Effector CD4-positive, alpha-beta T cell (primary cell): ENCODE results near the gene INPP5A.

ENCODE experiments used
- DNase-seq: peaks from one replicate; pipeline ENCODE4 v3.0.0-alpha.2; 2020

The INPP5A gene

GRCh38 chr10:132519382-132520176 is 18.0 kb upstream of the INPP5A start:
- DNase-seq: no peak

DNA sequence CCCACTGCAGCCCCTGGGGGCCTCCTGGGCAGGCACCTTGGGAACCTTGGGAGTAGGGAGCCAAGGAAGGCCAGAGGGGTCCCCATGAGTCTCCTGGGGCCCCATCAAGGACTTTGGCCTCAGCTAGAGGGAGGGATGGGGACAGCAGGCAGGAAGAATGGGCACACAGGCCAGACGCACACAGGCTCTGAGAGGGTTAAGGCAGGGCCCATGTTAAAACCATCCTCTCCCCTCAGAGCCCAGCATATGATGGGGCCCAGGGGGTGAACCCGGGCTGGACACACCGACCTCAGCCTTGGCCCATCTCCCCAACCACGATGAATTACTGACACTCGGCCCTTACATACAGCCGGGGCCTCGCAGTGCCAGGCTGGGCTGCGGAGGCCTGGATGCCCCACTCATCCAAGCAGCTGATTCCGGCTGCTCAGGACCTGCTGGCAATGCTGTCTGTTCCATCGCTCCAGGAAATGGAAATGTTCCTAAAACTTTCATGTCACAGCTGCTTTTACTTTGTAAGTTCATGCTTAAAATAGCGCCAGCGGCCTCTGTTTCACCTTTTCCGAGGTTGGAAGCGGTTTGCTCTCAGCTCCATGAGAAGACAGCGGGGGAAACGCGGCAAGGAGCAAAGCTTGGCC is 17.3 kb upstream of the INPP5A start:
- no peak for DNase-seq

- DNase-seq: no peak
Measured at GRCh38 chr10:132521041-132521465, 16.5 kb upstream of the INPP5A start.

DNA sequence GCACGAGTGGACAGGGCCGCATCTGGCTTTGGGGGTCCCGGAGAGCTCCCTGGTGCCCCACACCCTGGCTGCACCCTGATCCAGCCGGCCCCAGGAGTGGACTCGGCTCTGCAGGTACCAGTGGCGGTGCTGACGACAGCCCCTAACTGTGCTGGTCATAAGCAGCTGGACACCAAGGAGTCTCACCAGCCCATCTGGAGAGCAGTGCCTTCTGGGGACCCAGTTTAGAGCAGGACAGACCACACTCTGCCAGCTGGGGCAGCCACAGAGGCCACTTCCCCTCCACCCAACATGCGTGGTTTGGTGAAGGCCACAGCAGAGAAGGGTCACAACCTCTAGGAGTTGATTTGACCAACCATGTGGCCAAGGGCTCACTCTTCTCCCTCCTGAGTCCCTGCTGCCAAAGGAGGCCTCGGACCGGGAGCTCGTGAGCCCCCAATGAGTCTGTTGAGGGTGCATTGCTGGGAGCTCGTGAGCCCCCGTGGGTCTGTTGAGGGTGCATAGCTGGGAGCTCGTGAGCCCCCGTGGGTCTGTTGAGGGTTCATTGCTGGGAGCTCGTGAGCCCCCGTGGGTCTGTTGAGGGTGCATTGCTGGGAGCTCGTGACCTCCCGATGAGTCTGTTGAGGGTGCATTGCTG is 16.0 kb upstream of the INPP5A start:
- DNase-seq: no peak

DNA sequence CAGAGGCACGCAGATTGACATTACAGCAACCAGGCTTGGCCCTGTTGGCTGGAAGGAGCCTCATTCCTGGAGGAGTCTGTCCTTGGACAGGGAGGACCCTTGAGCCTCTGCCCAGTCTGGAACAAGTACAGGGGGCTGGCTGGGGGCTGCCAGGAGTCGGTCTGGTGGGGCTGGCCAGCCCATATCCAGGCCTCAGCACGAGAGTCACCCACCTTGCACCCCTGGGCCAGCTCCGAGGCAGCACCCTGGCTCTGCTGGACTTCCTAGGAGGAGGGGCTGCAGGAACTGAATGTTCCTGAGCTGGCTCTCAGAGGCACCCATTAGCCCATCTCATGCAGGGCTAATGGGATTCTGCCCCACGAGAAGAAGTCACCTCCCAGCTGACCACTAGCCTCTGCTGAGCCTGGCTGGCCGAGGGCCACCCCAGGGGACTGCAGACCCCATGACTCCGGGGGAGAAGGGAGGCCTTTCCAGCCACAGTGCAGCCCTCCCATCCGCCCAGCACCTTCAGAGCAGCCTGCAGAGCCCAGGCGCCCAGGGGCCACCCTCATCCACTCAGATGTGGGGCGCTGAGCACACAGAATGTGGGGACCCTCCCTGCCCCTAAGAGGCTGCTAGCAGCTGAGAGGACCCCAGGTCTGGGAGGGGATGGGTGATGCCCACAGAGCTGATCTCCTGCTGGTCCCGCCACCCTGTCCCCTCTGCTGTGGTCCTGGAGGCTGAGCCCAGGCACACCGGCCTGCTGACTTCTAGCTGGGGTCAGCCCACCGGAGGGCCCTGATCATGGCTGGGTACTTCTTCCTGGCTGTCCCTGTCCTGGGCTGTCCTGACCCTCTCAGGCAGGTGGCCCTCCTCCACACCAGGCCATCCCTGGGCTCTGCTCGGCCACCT is 14.8 kb upstream of the INPP5A start:
- DNase-seq: no peak

DNA sequence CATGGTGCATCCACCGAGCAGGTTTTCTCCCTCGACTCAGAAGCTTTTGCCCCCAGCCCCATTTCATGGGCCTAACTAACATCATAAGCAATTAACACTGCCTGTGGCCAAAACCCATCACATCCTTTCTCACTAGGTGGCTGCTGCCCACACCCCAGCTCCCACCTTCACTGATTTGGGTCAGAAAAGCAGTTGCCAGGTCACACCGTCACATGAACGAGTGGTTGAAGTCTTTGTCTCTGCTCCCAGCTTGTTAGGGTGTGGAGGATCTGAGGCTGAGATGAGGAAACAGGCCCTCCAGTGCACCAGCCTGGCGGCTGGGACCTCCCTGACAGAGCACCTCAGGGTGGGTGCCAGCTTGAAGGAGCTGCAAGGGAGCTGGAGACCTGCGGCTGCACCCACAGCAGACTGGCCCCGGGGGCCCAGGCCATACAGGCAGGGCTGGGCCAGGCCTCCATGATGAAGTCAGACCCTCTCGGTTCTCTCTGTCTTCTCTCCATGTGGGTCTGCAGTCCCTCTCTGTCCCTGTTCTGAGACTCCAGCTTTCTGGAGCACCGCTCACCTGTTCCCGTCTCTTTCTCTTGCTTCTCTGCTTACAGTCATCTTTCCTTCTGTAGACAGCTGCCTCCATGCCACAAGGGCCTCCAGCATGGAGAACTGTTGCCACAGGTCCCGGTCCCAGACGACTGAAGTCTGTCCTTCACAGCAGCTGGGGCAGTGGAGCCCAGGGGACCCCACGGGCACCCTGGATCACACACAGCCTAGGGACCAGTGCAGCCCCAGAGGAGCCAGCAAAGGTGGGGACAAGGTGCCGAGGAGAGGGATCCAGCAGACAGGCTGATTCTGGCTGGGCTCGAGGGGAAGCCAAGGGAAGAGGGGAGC is 13.8 kb upstream of the INPP5A start:
- DNase-seq: no peak

- DNase-seq: no peak
Measured at GRCh38 chr10:132524443-132525285, 12.9 kb upstream of the INPP5A start.

- DNase-seq: no peak
Measured at GRCh38 chr10:132526676-132527075, 10.9 kb upstream of the INPP5A start.

DNA sequence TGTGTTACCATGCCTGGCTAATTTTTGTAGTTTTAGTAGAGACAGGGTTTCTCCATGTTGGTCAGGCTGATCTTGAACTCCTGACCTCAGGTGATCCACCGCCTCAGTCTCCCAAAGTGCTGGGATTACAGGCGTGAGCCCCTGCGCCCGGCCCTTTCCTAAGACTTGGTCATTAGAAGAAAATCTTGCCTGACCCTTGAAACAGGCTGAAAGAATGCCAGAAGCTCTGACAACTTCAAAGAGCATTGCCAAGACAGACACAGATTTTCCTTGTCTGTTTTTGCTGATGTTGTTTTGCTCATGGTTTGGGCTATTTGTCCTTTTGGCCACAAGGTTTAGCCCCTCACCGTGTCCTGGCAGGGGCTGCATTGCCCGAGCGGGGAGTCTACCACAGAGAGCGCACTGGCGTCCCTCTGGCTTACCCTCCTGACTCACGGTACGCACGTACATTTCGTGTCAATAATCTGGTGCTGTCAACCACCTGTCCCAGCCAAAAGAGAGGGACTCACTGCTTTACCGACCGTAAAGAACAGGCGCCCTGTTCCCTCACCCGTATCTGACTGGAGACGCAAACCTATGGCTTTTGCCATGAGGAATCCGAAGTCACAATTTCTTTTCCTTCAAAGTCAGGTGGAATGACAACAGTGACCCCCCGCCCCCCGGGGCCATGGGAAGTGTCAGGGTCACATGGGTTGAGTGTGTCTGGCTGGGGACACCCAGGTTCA is 10.1 kb upstream of the INPP5A start:
- no peak for DNase-seq

DNA sequence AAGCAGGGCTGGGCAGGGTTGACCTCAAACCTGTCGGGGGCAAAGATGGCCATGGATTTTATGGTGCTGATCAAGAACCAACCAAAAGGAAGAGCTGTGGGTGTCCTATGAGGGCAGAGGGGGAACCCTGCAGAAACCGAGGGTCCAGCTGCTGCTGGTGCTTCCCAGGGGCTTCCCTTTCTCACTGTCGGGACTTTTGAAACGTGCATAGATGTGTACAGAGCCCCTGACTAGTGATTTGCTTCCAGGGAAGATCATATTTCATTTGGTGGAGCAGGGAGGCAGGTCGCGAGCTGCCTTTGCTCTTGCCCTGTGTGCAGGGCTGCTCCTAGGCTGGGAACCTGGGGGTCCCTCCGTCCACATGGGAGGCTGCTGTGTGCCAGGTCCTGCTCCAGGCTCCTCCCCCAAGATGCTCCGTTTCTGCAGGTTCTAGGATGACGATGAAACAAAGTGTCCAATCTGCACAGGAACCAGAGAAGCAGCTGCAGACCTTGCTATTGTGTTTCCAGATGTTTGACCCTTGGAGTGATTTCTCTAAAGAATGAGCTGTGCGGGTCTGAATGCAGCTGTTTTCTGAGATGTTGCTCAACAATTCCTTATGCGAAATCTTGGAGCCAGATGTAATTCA is 9.4 kb upstream of the INPP5A start:
- DNase-seq: no peak

DNA sequence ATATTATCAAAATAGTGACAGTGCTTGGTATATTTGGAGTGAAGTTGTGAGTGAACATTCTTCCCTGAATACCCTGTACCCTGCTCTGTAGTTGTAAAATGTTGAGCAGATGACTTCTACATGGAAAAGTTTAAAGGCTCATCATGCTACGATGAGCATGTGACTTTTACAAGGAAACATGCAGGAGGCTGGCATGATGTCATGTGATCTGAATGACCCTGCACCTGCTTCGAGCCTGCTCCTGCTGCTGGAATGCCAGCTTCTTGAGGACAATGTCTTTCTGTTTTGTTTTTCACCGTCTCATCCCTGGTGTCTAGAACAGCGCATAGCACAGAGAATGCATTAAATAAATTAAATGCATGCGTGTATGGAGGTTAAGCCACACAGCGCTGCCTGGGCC is 5.4 kb upstream of the INPP5A start:
- DNase-seq: no peak

DNA sequence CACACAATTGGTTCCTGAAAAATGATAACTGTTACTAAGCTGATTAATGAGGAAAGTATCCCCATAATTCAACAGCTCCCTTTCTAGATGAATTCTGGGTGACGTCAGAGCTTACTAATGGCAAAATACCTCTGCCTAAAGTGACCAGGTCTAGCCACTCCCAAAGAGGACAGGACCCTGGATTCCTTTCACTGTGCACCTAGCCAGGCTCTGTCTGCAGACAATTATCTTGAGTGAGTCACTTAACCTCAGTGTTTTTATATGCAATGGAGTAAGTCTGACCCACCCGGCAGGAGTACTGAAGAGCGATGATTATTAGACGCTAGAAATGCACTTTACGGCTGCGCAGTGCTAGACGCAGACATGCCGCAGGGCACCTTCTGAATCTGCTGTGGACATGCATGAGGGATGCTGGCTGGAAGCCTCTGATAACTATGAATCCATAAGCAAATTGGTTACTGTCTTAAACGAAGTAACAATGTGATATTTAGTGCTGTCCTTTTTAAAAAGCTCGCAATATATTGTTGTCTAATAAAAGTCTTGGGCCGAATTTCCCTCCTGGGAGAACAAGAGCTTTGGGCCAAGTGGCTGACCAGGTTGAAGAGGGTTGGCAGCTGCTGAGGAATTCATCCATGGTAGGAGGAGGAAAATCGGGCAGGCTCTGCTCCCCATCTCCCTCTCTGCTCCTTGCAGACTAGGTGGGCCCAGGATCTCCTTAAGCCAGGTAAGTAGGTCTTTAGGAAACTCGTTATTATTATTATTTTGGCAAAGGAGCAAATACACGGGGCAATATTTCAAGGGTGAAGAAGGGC is 4.6 kb upstream of the INPP5A start:
- no peak for DNase-seq

DNA sequence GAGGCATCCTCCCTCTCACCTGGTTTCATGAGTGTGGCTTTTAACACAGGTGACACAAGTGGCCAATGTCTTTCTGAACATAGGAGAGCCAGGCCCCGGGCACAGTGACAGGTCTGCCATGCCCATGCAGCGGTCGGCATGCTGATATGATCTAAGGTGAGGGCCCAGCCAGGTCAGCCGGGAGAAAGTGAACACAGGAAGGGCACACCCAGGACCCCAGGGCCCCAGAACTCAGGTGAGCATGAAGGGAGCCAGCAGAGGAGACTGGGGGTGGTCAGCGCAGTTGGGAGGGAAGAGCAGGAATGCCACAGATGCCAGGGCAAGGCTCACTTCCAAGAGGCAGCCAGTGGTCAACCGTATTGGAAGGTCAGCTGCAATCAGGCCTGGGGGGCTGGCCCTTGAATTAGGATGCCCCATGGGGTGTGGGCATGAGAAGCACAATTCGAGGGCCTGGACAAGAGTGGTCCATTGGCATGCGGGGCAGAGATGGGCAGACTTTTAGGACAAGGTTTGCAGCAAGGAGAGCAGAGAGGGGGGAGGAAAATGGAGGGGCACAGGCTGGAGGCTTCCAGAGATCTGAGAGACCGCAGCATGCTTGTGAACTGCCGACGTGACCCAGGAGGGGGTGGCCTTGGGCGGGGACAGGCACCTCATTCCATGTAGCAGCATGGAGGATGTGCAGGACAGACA is 3.9 kb upstream of the INPP5A start:
- no peak for DNase-seq

- no peak for DNase-seq
Measured at GRCh38 chr10:132534391-132535064, 3.1 kb upstream of the INPP5A start.

GRCh38 chr10:132535065-132535651 is 2.4 kb upstream of the INPP5A start:
- DNase-seq: no peak

GRCh38 chr10:132536241-132536876 is 1.2 kb upstream of the INPP5A start:
- no peak for DNase-seq
